Lower leg skin (tissue), 4 donors: ENCODE results near the gene THAP5. TPM values are rescaled to one million over a fixed set of nuclear protein-coding genes. Genes with fewer than 3 reads are reported as not detected.

ENCODE experiments used
- DNase-seq, 2 donors: peaks; one replicate each; pipeline ENCODE4 v3.0.0-alpha.2; 2019; ENCODE audit warnings: low spot score in 2 of 2
- H3K4me3 ChIP-seq: fragments of 200-600 bp; sonication (generic); 2 replicates; pipeline ENCODE4 v1.5.1; 2017; ENCODE audit warnings: mild to moderate bottlenecking, low read depth; ENCODE audit not compliant: poor library complexity, severe bottlenecking
- POLR2A ChIP-seq, 2 donors: fragments of 450-650 bp; IDR thresholded peaks; one replicate each; pipeline ENCODE4 v1.6.1; 2016 to 2017; ENCODE audit warnings: antibody characterized with exemption in 2 of 2, mild to moderate bottlenecking in 1 of 2, moderate library complexity in 1 of 2
- WGBS, 2 donors: methylation state at CpG; one replicate each; pipeline ENCODE4 v1.1.5; 2018; 5-methylcytosine and 5-hydroxymethylcytosine counted together
- intact Hi-C: fragments of 100-400 bp; cut with DNase I; formaldehyde crosslinking; loops from one replicate; pipeline ENCODE4 v1.15.0; 2023; ENCODE audit warnings: low total_unique reads
- total RNA-seq, 4 donors: library from RNA; depleted of rRNA; stranded (reverse); fragments of >200 nt; gene quantifications; one replicate each; pipeline ENCODE4 v1.1.0, GENCODE V29; 2016
- TF ChIP-seq, protein P1 (sequence below), 3 donors: fragments of 450-650 bp; IDR thresholded peaks; one replicate each; pipeline ENCODE4 v1.5.1; 2016; ENCODE audit warnings: antibody characterized with exemption in 3 of 3, mild to moderate bottlenecking in 3 of 3, moderate library complexity in 2 of 3

Gene THAP5
- total RNA-seq, 4 donors from 2014 or later, result 16.8 to 31.3 (median 20.3) TPM

DNA sequence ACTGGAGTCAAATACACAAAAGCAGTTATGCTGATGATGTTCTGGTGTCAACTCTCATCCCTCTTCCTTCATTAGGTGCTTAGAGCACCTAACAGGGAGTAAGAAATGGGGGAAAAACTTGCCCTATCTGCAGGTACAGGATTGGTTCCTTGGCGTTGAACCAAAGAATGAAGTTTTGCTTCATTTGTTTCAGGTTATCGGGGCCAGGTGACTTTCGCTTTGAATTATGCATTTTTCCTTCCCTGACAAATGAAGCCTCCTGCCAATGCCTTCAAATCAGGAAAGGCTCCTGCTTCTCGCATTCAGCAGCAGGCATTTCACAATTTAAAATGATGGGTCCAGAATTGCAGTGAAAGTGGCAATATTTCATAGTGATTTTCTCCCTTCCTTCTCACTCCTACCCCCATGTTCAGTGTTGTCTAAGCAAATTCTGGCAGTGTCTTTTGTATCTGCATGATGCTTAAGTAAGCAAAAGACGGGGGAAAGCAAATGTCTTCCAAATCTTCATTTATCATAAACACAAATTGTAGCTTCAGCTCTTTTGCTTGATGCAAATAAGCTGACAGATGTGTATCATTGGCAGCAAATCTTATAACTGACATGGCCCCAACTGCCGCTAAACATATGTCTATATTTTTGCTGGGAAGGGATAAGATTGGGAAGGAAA, 29.5 kb upstream of the THAP5 start:
- intact Hi-C loops, result no loop called here
- no peak for DNase-seq
- TF ChIP-seq POLR2A (IDR thresholded peaks at IDR 0.05), result no peak
- TF ChIP-seq, protein P1, sequence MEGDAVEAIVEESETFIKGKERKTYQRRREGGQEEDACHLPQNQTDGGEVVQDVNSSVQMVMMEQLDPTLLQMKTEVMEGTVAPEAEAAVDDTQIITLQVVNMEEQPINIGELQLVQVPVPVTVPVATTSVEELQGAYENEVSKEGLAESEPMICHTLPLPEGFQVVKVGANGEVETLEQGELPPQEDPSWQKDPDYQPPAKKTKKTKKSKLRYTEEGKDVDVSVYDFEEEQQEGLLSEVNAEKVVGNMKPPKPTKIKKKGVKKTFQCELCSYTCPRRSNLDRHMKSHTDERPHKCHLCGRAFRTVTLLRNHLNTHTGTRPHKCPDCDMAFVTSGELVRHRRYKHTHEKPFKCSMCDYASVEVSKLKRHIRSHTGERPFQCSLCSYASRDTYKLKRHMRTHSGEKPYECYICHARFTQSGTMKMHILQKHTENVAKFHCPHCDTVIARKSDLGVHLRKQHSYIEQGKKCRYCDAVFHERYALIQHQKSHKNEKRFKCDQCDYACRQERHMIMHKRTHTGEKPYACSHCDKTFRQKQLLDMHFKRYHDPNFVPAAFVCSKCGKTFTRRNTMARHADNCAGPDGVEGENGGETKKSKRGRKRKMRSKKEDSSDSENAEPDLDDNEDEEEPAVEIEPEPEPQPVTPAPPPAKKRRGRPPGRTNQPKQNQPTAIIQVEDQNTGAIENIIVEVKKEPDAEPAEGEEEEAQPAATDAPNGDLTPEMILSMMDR (IDR thresholded peaks at IDR 0.05), result no peak
- WGBS, 2 donors, result 54 to 60% methylated on average over 6 of the region's 6 CpGs
- no peak overlapping the region for H3K4me3 ChIP-seq

- no peak for DNase-seq
- WGBS, 2 donors, result 43 to 45% methylated on average over 2 of the region's 2 CpGs
- no peak for TF ChIP-seq POLR2A (IDR thresholded peaks at IDR 0.05)
- TF ChIP-seq, protein P1 (IDR thresholded peaks at IDR 0.05), result no peak
- no peak overlapping the region for H3K4me3 ChIP-seq
- intact Hi-C loops, result no loop called here
Observed at GRCh38 chr7:108598153-108598552, 28.6 kb upstream of the THAP5 start.

DNA sequence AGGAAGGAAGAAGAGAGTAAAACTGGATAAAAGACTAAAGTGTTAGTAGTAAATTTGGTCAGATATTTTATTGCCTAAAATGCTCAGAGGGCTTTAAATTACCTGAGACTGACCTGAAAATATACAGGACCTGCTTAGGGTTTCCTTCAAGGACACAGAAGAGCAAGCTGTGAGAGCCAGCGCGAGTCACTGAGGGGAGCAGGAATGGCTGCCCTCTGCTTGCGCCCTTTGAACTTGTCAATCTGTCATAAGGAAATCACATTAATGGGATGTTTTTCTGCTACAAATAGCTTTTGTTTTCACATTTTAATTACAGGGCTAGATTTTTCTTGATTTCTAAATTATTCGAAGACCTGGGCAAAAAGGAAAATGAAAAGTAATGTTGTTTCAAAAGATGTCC, 27.1 kb upstream of the THAP5 start:
- intact Hi-C loops, result no loop called here
- no peak for DNase-seq
- 92 to 97% methylated on average over 4 of the region's 4 CpGs for WGBS, 2 donors
- TF ChIP-seq, protein P1 (IDR thresholded peaks at IDR 0.05), result no peak
- TF ChIP-seq POLR2A (IDR thresholded peaks at IDR 0.05), result no peak
- no peak overlapping the region for H3K4me3 ChIP-seq

DNA sequence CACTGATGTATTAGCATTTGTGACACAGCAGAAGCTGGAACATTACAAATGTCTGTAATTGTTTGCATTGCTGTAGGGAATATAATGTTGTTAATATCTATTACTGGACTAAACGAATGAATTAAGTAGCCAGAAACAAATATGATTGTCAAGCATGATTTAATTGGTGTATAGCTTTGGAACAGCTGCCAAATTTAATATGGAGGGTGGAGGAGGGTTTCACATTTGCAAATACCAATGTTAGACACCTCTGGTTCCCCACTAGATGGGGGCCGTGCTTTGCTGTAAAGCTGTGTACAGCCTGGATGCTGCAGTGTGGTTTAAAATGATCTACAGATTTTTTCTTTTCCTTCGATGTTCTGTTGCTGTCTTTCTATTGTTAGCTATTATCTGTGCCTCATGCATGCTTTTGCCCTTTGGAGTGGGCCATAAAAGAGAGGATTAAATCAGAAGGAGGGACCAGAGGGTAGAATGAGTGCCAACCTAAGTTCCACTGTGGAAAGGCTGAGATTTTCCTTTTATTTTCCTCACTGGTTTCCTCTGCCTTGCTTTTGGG, 23.2 kb upstream of the THAP5 start:
- no peak for DNase-seq
- TF ChIP-seq, protein P1 (IDR thresholded peaks at IDR 0.05), result no peak
- H3K4me3 ChIP-seq, result no peak overlapping the region
- 21 to 33% methylated on average over 3 of the region's 3 CpGs for WGBS, 2 donors
- intact Hi-C loops, result no loop called here

- 82 to 94% methylated on average over 2 of the region's 2 CpGs for WGBS, 2 donors
- no peak for TF ChIP-seq POLR2A (IDR thresholded peaks at IDR 0.05)
- TF ChIP-seq, protein P1 (IDR thresholded peaks at IDR 0.05), result no peak
- no peak for DNase-seq
- intact Hi-C loops, result no loop called here
- H3K4me3 ChIP-seq, result no peak overlapping the region
Observed at GRCh38 chr7:108590606-108591005, 21.1 kb upstream of the THAP5 start.

DNA sequence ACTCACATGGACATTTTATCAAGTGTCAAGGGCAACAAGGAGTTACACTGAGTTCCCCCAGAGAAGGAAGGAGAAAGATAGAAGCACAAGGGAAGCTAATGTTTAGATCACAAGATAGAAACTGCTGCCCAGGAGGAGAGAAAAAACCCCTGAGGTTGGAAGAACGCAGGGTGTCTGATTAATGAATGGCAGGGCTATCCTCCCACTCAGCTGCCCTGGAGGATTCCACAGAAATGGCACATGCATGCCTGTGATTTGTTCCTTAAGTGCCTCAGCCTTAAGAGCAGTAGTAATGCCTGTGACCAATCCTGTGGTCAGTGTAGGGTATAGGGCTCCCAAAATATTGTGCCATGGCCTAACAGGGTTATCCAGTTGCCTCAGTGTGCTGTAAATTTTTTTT, 20.4 kb upstream of the THAP5 start:
- TF ChIP-seq POLR2A (IDR thresholded peaks at IDR 0.05), result no peak
- TF ChIP-seq, protein P1 (IDR thresholded peaks at IDR 0.05), result no peak
- no peak for DNase-seq
- 41 to 58% methylated on average over 1 of the region's 1 CpG for WGBS, 2 donors
- H3K4me3 ChIP-seq, result no peak overlapping the region
- intact Hi-C loops, result no loop called here
